ENCODE measurements around the gene CA11.

GRCh38 chr19:48632692-48633147, 13.3 kb downstream of the CA11 start:
- TF ChIP-seq CTCF (IDR thresholded peaks at IDR 0.05) (no peak), POLR2A (IDR thresholded peaks at IDR 0.05) (no peak), POLR2AphosphoS5 (IDR thresholded peaks at IDR 0.05) (no peak)
